Muscle layer of duodenum (tissue), 2 donors: ENCODE data around the gene TBCCD1.

Experiments
- H3K27ac ChIP-seq: one replicate; pipeline ENCODE4 v1.7.0; 2013; ENCODE audit warnings: mild to moderate bottlenecking, low read length
- H3K27me3 ChIP-seq: one replicate; pipeline ENCODE4 v1.7.0; 2013; ENCODE audit warnings: low read depth, mild to moderate bottlenecking, control low read depth, low read length
- H3K36me3 ChIP-seq, 2 donors: one replicate each; pipeline ENCODE4 v1.7.0; 2013; ENCODE audit warnings: low read length in 2 of 2, control low read depth in 1 of 2, mild to moderate bottlenecking in 1 of 2; ENCODE audit not compliant: insufficient read depth in 2 of 2, control insufficient read depth in 1 of 2
- H3K4me1 ChIP-seq, 2 donors: one replicate each; pipeline ENCODE4 v1.7.0; 2013; ENCODE audit warnings: low read length in 2 of 2, mild to moderate bottlenecking in 2 of 2, control low read depth in 1 of 2, moderate library complexity in 1 of 2; ENCODE audit not compliant: insufficient read depth in 2 of 2, control insufficient read depth in 1 of 2
- H3K4me3 ChIP-seq, 2 donors: one replicate each; pipeline ENCODE4 v1.7.0; 2013; ENCODE audit warnings: low read length in 2 of 2, low read depth in 1 of 2, mild to moderate bottlenecking in 1 of 2
- H3K9me3 ChIP-seq, 2 donors: one replicate each; pipeline ENCODE4 v1.7.0; 2013; ENCODE audit warnings: low read length in 2 of 2, control low read depth in 1 of 2, mild to moderate bottlenecking in 1 of 2; ENCODE audit not compliant: control insufficient read depth in 1 of 2
- donor health status: healthy.

TBCCD1 gene

GRCh38 chr3:186525369-186526255, 41.5 kb downstream of the TBCCD1 start:
- Histone ChIP-seq H3K36me3 (no peaks in the 10 kb centered on the region), H3K27ac (no peak overlapping the region), H3K9me3 (no peaks in the 10 kb centered on the region), H3K27me3 (no peaks in the 10 kb centered on the region), H3K4me3 (no peak overlapping the region), H3K4me1 (no peaks in the 10 kb centered on the region)

- Histone ChIP-seq H3K9me3 (no peaks in the 10 kb centered on the region), H3K4me1 (no peaks in the 10 kb centered on the region), H3K27me3 (no peaks in the 10 kb centered on the region), H3K4me3 (no peak overlapping the region), H3K27ac (no peak overlapping the region), H3K36me3 (no peaks in the 10 kb centered on the region)
Observed at GRCh38 chr3:186524616-186525015, 42.5 kb downstream of the TBCCD1 start.

- no peak overlapping the region for H3K27ac ChIP-seq
- H3K4me1 ChIP-seq: no peaks in the 10 kb centered on the region
- no peak overlapping the region for H3K4me3 ChIP-seq
- H3K27me3 ChIP-seq: no peaks in the 10 kb centered on the region
- no peaks in the 10 kb centered on the region for H3K36me3 ChIP-seq
- H3K9me3 ChIP-seq: no peaks in the 10 kb centered on the region
Observed at GRCh38 chr3:186523434-186523833, 43.7 kb downstream of the TBCCD1 start.

GRCh38 chr3:186523022-186523421, 44.1 kb downstream of the TBCCD1 start:
- H3K27ac ChIP-seq: no peak overlapping the region
- H3K36me3 ChIP-seq: no peaks in the 10 kb centered on the region
- no peaks in the 10 kb centered on the region for H3K9me3 ChIP-seq
- no peak overlapping the region for H3K4me3 ChIP-seq
- H3K27me3 ChIP-seq: no peaks in the 10 kb centered on the region
- H3K4me1 ChIP-seq: no peaks in the 10 kb centered on the region

- Histone ChIP-seq H3K27me3 (no peaks in the 10 kb centered on the region), H3K36me3 (no peaks in the 10 kb centered on the region), H3K27ac (no peak overlapping the region), H3K4me1 (no peaks in the 10 kb centered on the region), H3K9me3 (peaks cover 0 to 6% of the 10 kb centered on the region in 2 donors), H3K4me3 (no peak overlapping the region)
Observed at GRCh38 chr3:186520957-186521842, 45.9 kb downstream of the TBCCD1 start.

GRCh38 chr3:186520431-186520830, 46.7 kb downstream of the TBCCD1 start:
- no peak overlapping the region for H3K4me3 ChIP-seq
- H3K27ac ChIP-seq: no peak overlapping the region
- no peaks in the 10 kb centered on the region for H3K4me1 ChIP-seq
- H3K36me3 ChIP-seq: no peaks in the 10 kb centered on the region
- peaks cover 0 to 6% of the 10 kb centered on the region in 2 donors for H3K9me3 ChIP-seq
- H3K27me3 ChIP-seq: no peaks in the 10 kb centered on the region

GRCh38 chr3:186519021-186519658, 48.0 kb downstream of the TBCCD1 start:
- no peak overlapping the region for H3K4me3 ChIP-seq
- H3K27me3 ChIP-seq: no peaks in the 10 kb centered on the region
- H3K27ac ChIP-seq: no peak overlapping the region

GRCh38 chr3:186517218-186517617, 49.9 kb downstream of the TBCCD1 start:
- Histone ChIP-seq H3K9me3 (peaks cover 0 to 6% of the 10 kb centered on the region in 2 donors), H3K27ac (no peak overlapping the region), H3K4me1 (no peaks in the 10 kb centered on the region), H3K27me3 (no peaks in the 10 kb centered on the region), H3K4me3 (no peak overlapping the region), H3K36me3 (no peaks in the 10 kb centered on the region)

More at GRCh38 chr3:186519021-186519658, 48.0 kb downstream of the TBCCD1 start:
- H3K9me3 ChIP-seq: peaks cover 0 to 6% of the 10 kb centered on the region in 2 donors
- no peaks in the 10 kb centered on the region for H3K36me3 ChIP-seq
- H3K4me1 ChIP-seq: no peaks in the 10 kb centered on the region

- H3K4me3 ChIP-seq: no peak overlapping the region
- H3K9me3 ChIP-seq: peaks cover 0 to 6% of the 10 kb centered on the region in 2 donors
- no peaks in the 10 kb centered on the region for H3K36me3 ChIP-seq
- H3K4me1 ChIP-seq: no peaks in the 10 kb centered on the region
- no peak overlapping the region for H3K27ac ChIP-seq
- no peaks in the 10 kb centered on the region for H3K27me3 ChIP-seq
Observed at GRCh38 chr3:186516646-186517045, 50.5 kb downstream of the TBCCD1 start.

- H3K27ac ChIP-seq: no peak overlapping the region
- no peak overlapping the region for H3K4me3 ChIP-seq
- H3K9me3 ChIP-seq: peaks cover 0 to 6% of the 10 kb centered on the region in 2 donors
- H3K27me3 ChIP-seq: no peaks in the 10 kb centered on the region
- H3K36me3 ChIP-seq: no peaks in the 10 kb centered on the region
- H3K4me1 ChIP-seq: no peaks in the 10 kb centered on the region
Observed at GRCh38 chr3:186515125-186515524, 52.0 kb downstream of the TBCCD1 start.
